Aorta (tissue), 5 donors: ENCODE data around the gene ADGRA3. TPM values are rescaled to one million over a fixed set of nuclear protein-coding genes. Genes with fewer than 3 reads are reported as not detected.
"Not testable (repeated sequence)": the region's sequence is repeated elsewhere in the genome, so short reads cannot be mapped to it uniquely, and the experiment has no call there.

Experiments used
- ATAC-seq: fragments of 200-7000 bp; cut with Tn5 transposase; one replicate; pipeline ENCODE4 v1.9.1; 2022; ENCODE audit warnings: moderate library complexity; ENCODE audit not compliant: low FRiP score
- DNase-seq, 2 donors: peaks; one replicate each; pipeline ENCODE4 v3.0.0-alpha.2; 2020
- H3K27ac ChIP-seq, 2 donors: one replicate each; pipeline ENCODE4 v1.5.1; 2013; ENCODE audit warnings: low read length in 2 of 2, mild to moderate bottlenecking in 2 of 2, moderate library complexity in 2 of 2, control low read depth in 1 of 2, inconsistent platforms in 1 of 2, low read depth in 1 of 2
- H3K27me3 ChIP-seq, 2 donors: one replicate each; pipeline ENCODE4 v1.6.1; 2013; ENCODE audit warnings: control low read depth in 1 of 2, low read length in 1 of 2, mild to moderate bottlenecking in 1 of 2, moderate library complexity in 1 of 2; ENCODE audit not compliant: insufficient read depth in 2 of 2, control insufficient read depth in 1 of 2
- H3K36me3 ChIP-seq, 2 donors: one replicate each; pipeline ENCODE4 v1.6.1; 2013; ENCODE audit warnings: control low read depth in 1 of 2, low read length in 1 of 2, mild to moderate bottlenecking in 1 of 2; ENCODE audit not compliant: insufficient read depth in 2 of 2, control insufficient read depth in 1 of 2
- H3K4me1 ChIP-seq, 2 donors: one replicate each; pipeline ENCODE4 v1.6.1; 2013; ENCODE audit warnings: low read length in 2 of 2, control low read depth in 1 of 2, mild to moderate bottlenecking in 1 of 2, moderate library complexity in 1 of 2; ENCODE audit not compliant: insufficient read depth in 2 of 2, control insufficient read depth in 1 of 2
- H3K4me3 ChIP-seq, 2 donors: one replicate each; pipeline ENCODE4 v1.5.1; 2013; ENCODE audit warnings: low read length in 2 of 2, control low read depth in 1 of 2, mild to moderate bottlenecking in 1 of 2
- H3K9me3 ChIP-seq: one replicate; pipeline ENCODE4 v1.6.1; 2013; ENCODE audit warnings: mild to moderate bottlenecking, low read length; ENCODE audit not compliant: control insufficient read depth
- WGBS, 2 donors: extraction: QIAGEN DNeasy Blood & Tissue Kit; methylation state at CpG; one replicate each; pipeline ENCODE4 v1.1.7; 2013; 5-methylcytosine and 5-hydroxymethylcytosine counted together
- intact Hi-C, 2 donors: fragments of 100-400 bp; cut with DNase I; formaldehyde crosslinking; loops; one replicate each; pipeline versions ENCODE4 v1.14.2 to v1.15.0; 2022
- polyA plus RNA-seq, 2 donors: library from polyadenylated mRNA; stranded (reverse); fragments of 200-250 nt; gene quantifications; one replicate each; pipeline ENCODE4 v1.2.3, GENCODE V29; 2013
- total RNA-seq, 2 donors: library from RNA; stranded (reverse); fragmentation: NEBNext Ultra II Directional; extraction: Animal tissue kit (Norgen Biotek cat#: 25700); gene quantifications; one replicate each; pipeline ENCODE4 v1.2.1, GENCODE V29; 2021
- donor health status: healthy with polysubstance abuse.
- donor health status: Bipolar disorder and iron deficiency.
- donor health status: DM: no; HTN: no; CAD: no.
- donor health status: DM: no; HTN: no; CAD: no.
- donor health status: DM: yes; HTN: yes; CAD: no.

Gene ADGRA3
- total and polyA plus RNA-seq, 4 donors, result 6.6 to 22.5 (median 14.2) TPM

- intact Hi-C loops, result no loop called here
- Histone ChIP-seq H3K36me3 (no peaks in the 10 kb centered on the region), H3K9me3 (no peaks in the 10 kb centered on the region), H3K4me1 (peaks cover 0 to 4% of the 10 kb centered on the region in 2 donors), H3K27ac (no peak overlapping the region), H3K4me3 (no peak overlapping the region), H3K27me3 (no peaks in the 10 kb centered on the region)
- ATAC-seq (no peak), DNase-seq (no peak)
- WGBS, 2 donors, result 83 to 91% methylated on average over 2 of the region's 2 CpGs
These were observed 35.1 kb downstream of the ADGRA3 start for GRCh38 chr4:22480675-22481327.

DNA sequence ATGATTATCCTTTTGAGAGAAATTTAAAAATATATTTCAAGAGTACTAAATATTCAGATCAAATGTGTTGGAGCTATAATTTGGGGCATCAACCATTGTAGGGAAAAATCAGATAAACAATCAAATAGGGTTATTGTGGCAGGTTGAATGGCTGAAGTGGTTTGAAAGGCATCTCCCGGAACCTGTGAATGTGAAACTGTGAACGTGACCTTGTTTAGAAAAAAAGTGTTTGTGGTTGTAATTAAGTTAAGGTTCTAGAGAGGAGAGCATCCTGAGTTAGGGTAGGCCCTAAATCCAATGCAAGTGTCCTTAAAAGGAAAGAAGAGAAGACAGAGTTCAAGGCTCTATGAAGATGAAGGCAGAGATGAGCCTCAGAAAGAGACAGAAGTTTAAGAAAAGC, 37.4 kb downstream of the ADGRA3 start:
- intact Hi-C loops, result no loop called here
- DNase-seq (no peak), ATAC-seq (no peak)
- WGBS, 2 donors, result 49 to 79% methylated on average over 2 of the region's 2 CpGs
- Histone ChIP-seq H3K27me3 (no peaks in the 10 kb centered on the region), H3K4me3 (no peak overlapping the region), H3K9me3 (no peaks in the 10 kb centered on the region), H3K27ac (no peak overlapping the region), H3K36me3 (no peaks in the 10 kb centered on the region), H3K4me1 (peaks cover 0 to 4% of the 10 kb centered on the region in 2 donors)

GRCh38 chr4:22477813-22478182, 38.1 kb downstream of the ADGRA3 start:
- Histone ChIP-seq H3K4me1 (peaks cover 0 to 4% of the 10 kb centered on the region in 2 donors), H3K36me3 (no peaks in the 10 kb centered on the region), H3K27me3 (no peaks in the 10 kb centered on the region), H3K9me3 (no peaks in the 10 kb centered on the region), H3K27ac (no peak overlapping the region), H3K4me3 (no peak overlapping the region)
- DNase-seq, result no peak
- intact Hi-C loops, result no loop called here
- WGBS, 2 donors, result 81 to 91% methylated on average over 6 of the region's 6 CpGs
- ATAC-seq, result no peak

- peaks cover 0 to 4% of the 10 kb centered on the region in 2 donors for H3K4me1 ChIP-seq
- 50 to 57% methylated on average over 8 of the region's 8 CpGs for WGBS, 2 donors
- no peaks in the 10 kb centered on the region for H3K27me3 ChIP-seq
- H3K36me3 ChIP-seq, result no peaks in the 10 kb centered on the region
- ATAC-seq (no peak), DNase-seq (no peak)
- H3K27ac ChIP-seq, result no peak overlapping the region
- H3K4me3 ChIP-seq, result no peak overlapping the region
- no peaks in the 10 kb centered on the region for H3K9me3 ChIP-seq
- intact Hi-C loops, result no loop called here
These were observed 38.6 kb downstream of the ADGRA3 start for GRCh38 chr4:22477136-22477812.

GRCh38 chr4:22476011-22476410, 39.9 kb downstream of the ADGRA3 start:
- no peak for ATAC-seq
- intact Hi-C loops, result no loop called here

GRCh38 chr4:22475311-22475646, 40.6 kb downstream of the ADGRA3 start:
- intact Hi-C loops, H3K4me1 ChIP-seq, H3K27ac ChIP-seq: not testable (repeated sequence)

More at GRCh38 chr4:22476011-22476410, 39.9 kb downstream of the ADGRA3 start:
- DNase-seq, result no peak
- peaks cover 0 to 4% of the 10 kb centered on the region in 2 donors for H3K4me1 ChIP-seq
- H3K4me3 ChIP-seq, result no peak overlapping the region
- H3K36me3 ChIP-seq, result no peaks in the 10 kb centered on the region
- WGBS, 2 donors, result 96 to 97% methylated on average over 7 of the region's 7 CpGs
- H3K27ac ChIP-seq, result no peak overlapping the region
- H3K27me3 ChIP-seq, result no peaks in the 10 kb centered on the region
- H3K9me3 ChIP-seq, result no peaks in the 10 kb centered on the region

GRCh38 chr4:22474636-22475310, 41.1 kb downstream of the ADGRA3 start:
- Histone ChIP-seq H3K9me3 (no peaks in the 10 kb centered on the region), H3K27me3 (no peaks in the 10 kb centered on the region), H3K36me3 (peaks cover 0 to 4% of the 10 kb centered on the region in 2 donors), H3K4me3 (no peak overlapping the region), H3K4me1 (peaks cover 0 to 4% of the 10 kb centered on the region in 2 donors), H3K27ac (no peak overlapping the region)
- ATAC-seq (no peak), DNase-seq (no peak)
- intact Hi-C loops, result no loop called here
- WGBS, 2 donors, result 25 to 46% methylated on average over 5 of the region's 5 CpGs

More at GRCh38 chr4:22475311-22475646, 40.6 kb downstream of the ADGRA3 start:
- not testable (repeated sequence) for ATAC-seq, DNase-seq, H3K4me3 ChIP-seq, H3K36me3 ChIP-seq, H3K9me3 ChIP-seq, H3K27me3 ChIP-seq
- 85 to 90% methylated on average over 16 of the region's 16 CpGs for WGBS, 2 donors

- H3K4me1 ChIP-seq, result peaks cover 0 to 4% of the 10 kb centered on the region in 2 donors
- H3K9me3 ChIP-seq, result no peaks in the 10 kb centered on the region
- intact Hi-C loops, result no loop called here
- no peak for ATAC-seq
- peaks cover 0 to 4% of the 10 kb centered on the region in 2 donors for H3K36me3 ChIP-seq
- H3K4me3 ChIP-seq, result no peak overlapping the region
- 80 to 89% methylated on average over 4 of the region's 4 CpGs for WGBS, 2 donors
- no peaks in the 10 kb centered on the region for H3K27me3 ChIP-seq
- H3K27ac ChIP-seq, result no peak overlapping the region
- no peak for DNase-seq
These were observed 42.6 kb downstream of the ADGRA3 start for GRCh38 chr4:22473268-22473667.
